NCI-H2107 treated with DMSO at 0.1 percent for 48 hours (cell line): Measurements from ENCODE around the gene CHST12.
"Not testable (repeated sequence)": the region's sequence is repeated elsewhere in the genome, so short reads cannot be mapped to it uniquely, and the experiment has no call there.

Experiments
- DNase-seq: peaks from one replicate; lab custom pipeline; 2025; ENCODE audit not compliant: unreplicated experiment; lab: John Stamatoyannopoulos, UW

The CHST12 gene

GRCh38 chr7:2403718-2404648 lies 572 bp downstream of the CHST12 start:
- peak; percentile 14 for DNase-seq

- DNase-seq: no peak
These were observed 1.3 kb downstream of the CHST12 start for GRCh38 chr7:2404714-2405119.

GRCh38 chr7:2405201-2405600 lies 1.8 kb downstream of the CHST12 start:
- DNase-seq: no peak

GRCh38 chr7:2405601-2406345 lies 2.4 kb downstream of the CHST12 start:
- DNase-seq: no peak

GRCh38 chr7:2409745-2410414 lies 6.5 kb downstream of the CHST12 start:
- no peak for DNase-seq

- DNase-seq: no peak
These were observed 7.6 kb downstream of the CHST12 start for GRCh38 chr7:2411049-2411448.

GRCh38 chr7:2411815-2412586 lies 8.6 kb downstream of the CHST12 start:
- no peak for DNase-seq

GRCh38 chr7:2412587-2413201 lies 9.3 kb downstream of the CHST12 start:
- no peak for DNase-seq

GRCh38 chr7:2416063-2416462 lies 12.7 kb downstream of the CHST12 start:
- DNase-seq: no peak

- no peak for DNase-seq
These were observed 13.2 kb downstream of the CHST12 start for GRCh38 chr7:2416650-2417049.

- not testable (repeated sequence) for DNase-seq
These were observed 13.8 kb downstream of the CHST12 start for GRCh38 chr7:2417178-2417577.

GRCh38 chr7:2417981-2418481 lies 14.6 kb downstream of the CHST12 start:
- no peak for DNase-seq

- no peak for DNase-seq
These were observed 17.0 kb downstream of the CHST12 start for GRCh38 chr7:2420216-2420933.

GRCh38 chr7:2421943-2422310 lies 18.5 kb downstream of the CHST12 start:
- DNase-seq: no peak

- DNase-seq: no peak
These were observed 22.3 kb downstream of the CHST12 start for GRCh38 chr7:2425749-2426148.

GRCh38 chr7:2431260-2431867 lies 28.0 kb downstream of the CHST12 start:
- DNase-seq: no peak

GRCh38 chr7:2432910-2433712 lies 29.7 kb downstream of the CHST12 start:
- no peak for DNase-seq
